ENCODE data around the gene ABCD1.
"Not testable (repeated sequence)": the region's sequence is repeated elsewhere in the genome, so short reads cannot be mapped to it uniquely, and the experiment has no call there.

ABCD1 gene
- 4.8 to 22.0 (median 9.1) reads per million in 3 experiments for total RNA-seq

DNA sequence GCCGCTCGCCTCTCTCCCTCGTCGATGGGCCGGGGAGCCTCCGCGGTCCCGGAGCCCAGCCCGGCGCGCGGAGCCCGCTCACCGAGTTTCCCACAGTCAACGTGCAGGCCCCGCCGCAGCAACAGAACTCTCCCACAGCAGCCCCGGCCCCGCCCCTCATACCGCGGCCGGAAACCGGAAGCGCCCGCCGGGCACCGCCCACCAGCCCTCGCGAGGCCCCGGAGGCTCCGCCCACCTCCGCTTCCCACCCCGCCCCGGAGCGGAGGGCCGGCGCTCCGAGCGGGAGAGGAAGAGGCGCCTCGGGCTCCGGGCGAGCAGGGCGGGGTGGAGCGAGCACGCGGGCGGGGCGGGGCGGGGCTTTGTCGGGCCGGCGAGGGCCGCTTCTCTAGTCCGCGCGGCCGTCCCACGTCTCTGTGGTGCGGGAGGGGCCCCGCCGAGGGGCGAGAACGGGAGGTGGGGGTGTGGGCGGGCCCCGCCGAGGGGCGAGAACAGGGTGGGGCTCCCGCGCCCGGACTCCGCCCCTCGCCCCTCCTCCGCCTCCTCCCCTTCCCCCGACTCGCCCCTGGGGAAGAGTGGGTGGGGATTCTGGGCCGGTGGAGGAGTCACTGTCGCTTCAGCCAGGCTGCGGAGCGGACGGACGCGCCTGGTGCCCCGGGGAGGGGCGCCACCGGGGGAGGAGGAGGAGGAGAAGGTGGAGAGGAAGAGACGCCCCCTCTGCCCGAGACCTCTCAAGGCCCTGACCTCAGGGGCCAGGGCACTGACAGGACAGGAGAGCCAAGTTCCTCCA is at the start of gene ABCD1, which contains the start of gene BCAP31:
TSS of gene ABCD1 (plus strand) at position 605 of the 787 bp plus-strand sequence. CDS start 411 bp downstream, outside the sequence.
TSS of gene BCAP31 (minus strand) at position 136 of the 787 bp plus-strand sequence. CDS start 1,143 bp downstream, outside the sequence.
- DNase-seq: peak; percentile 89

DNA sequence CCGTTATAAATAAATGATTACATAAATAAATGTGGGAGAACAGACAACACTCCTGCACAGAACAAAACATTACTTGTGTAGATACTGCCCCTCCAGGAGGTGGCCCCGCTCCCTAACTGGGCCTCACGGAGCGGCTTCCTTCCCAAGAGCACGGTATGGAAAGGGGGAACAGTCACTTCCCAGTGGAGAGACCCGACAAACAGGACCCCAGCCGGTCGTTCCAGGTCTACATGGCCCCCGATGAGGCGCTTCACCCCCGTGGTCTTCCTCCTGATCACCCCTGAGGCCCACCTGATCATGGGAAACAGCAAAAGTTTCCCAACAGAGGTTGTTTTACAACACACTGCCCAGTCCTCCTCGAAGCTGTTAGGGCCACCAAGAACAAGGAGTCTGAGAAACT is 43.5 kb upstream of the ABCD1 start:
- DNase-seq: no peak

DNA sequence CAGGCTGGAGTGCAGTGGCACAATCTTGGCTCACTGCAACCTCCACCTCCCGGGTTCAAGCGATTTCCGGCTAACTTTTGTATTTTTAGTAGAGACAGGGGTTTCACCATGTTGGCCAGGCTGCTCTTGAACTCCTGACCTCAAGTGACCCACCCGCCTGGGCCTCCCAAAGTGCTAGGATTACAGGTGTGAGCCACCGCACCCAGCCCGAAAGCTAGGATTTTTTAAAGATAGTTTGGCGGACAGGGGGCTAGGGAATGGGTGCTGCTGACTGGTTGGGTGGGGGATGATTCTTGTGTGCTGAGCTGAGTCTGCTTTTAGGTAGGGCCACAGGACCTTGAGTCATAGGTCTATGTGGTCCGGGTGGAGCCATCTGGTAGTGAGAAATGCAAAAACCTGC is 41.2 kb upstream of the ABCD1 start:
- DNase-seq: not testable (repeated sequence)

DNA sequence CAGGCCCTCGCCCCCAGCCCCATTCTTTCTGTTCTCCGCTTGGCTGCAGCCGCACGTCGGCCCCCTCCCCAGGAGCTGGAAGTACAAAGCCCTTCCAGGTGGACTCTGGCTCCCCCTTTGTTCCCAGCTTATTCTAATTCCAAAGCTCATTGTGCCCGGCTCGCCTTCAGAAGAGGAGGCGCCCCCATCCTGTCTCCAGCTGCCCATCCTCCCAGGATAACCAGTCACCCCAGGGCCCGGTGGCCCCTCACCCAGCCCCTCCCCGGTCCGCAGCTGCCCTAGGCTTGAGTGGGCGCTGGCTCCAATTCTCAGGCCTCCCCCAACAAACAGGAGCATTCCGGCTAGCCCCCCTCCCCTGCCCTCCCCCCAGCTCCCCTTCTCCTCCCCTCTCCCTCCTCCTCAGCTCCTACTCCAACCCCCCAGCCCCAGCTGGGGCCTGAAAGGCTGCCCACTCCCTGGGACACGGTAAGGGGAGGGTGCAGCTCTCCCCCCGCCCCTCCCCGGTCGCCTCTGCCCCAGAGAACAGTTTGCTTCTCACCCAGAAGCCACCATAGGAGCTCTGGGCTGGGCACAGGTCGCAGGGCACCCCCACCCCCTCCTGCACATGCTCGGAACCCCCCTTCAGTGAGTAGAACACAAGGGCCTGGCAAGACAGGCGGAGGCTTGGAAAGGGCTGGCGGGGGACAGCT is 40.0 kb upstream of the ABCD1 start:
- DNase-seq: no peak

DNA sequence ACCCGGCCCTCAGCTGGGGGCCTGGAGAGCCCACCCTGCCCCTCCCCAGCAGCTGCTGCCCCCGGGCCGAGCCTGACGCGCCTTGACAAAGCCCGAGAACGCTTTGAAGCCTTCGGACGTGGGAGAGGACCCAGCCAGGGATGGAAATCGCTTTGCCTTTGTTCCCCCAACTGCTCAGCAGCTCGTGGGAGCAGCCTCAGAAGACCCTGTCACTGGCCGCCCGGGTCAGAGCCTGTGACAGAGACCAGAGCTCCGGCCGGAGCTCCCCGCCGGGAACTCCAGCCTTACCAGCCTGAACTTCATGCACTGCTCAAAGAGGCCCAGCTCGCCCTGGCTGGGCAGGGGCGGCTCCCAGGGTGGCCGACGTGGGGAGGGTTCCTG is 39.5 kb upstream of the ABCD1 start:
- DNase-seq: no peak

DNA sequence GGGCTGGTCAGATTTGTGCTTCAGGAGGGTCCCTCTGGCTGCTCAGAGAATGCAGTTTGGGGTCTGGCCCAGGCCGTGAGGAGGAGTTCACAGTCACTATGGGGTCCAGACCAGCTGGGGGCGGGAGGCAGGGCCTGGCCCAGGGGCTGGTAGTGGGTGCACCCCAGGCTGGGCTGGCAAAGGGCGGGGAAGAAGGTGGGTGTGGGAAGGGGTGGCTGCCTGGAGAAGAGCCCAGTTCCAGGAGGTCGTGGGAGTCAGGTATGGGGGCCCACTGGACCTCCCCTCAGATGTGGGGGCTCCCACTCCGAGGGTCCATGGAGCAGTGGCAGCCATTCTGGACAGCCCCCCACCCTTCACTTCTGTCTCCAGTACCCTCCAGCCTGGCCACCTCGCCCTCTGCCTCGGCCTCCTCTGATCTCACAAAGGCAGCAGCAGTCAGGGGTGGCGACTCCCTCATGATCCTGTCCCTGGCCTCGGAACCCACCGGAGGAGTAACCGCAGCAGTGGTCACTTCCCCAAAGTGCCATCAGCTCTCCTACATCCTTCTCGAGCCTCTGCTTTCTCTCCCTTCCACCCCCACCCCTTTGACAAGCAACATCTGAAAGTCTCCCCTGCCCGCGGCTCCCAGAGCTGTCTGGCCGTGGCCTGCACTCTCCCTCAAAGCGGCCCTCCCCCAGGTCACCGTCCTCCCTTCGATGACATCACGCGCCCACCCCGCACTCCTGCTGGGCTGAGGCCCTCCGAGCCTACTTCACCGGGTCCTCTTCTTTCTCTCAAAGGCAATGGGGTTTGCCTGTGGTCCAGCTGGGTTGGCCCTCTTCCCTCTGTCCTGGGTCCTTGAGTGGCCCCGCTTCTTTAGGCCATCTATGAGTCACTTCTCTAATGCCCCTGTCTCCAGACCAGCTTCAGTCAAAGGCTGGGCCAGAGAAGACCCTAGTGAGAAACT is 38.6 kb upstream of the ABCD1 start:
- no peak for DNase-seq

DNA sequence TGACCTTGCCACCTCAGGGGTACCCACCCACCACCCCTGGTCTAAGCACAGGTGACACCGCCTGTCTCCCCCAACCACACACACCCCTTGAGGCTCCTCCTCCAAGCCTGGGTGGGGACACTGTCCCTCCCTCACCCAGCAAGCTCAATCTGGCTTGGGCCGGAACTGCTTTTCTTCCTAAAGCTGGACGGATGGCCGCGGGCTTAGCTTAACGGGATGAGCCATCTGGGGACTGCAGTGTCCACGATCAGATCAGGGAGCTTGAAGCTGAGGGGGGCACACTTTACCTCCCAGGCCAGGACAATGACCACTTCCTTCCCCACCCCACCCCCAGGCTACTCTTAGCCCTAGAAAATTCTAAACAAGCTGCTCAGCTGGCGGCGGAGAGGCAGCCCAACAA is 37.9 kb upstream of the ABCD1 start:
- DNase-seq: no peak

DNA sequence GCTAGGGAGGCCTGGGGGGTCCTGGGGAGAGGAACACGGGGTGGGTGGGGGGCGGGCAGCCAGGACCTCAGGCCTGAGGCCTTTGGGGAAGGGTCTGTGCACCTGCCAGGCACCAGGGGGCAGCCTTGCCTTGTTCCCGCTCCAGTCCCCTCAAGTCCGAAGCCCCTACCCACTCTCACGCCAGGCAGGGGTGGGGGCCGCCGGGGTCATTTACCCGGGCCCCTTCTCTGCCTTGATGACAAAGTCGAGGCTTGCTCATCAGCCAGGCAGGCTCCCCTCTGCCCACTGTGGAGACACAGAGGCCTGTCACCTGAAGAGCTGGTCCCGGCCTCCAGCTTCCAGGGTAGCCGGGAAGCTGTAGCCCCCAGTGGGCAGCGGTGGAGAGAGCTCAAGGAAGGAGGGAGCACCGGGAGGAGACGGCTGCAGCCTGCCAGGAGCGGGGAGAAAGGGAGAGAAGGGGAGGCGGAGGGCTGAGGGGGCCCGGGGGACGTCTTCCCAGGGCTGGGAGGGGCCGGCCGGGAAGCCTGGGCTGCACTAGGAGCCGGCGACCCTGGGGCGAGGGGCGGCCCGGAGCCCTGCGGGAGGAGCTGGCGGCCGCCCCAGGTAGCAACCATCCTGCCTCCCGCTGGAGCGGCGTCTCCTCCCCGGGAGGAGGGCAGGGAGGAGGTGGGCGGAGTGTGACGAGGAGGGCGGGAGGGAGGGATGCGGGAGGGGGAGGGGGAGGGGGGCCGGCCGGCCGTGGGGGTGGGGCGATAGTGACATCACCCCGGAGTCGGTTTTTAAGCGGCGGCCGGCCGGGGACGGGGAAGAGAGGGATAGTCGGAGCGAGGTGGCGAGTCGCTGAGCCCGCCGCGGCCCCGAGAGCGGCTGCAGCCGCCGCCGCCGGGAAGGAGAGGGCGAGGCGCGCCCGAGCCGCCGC is 37.3 kb upstream of the ABCD1 start, which contains the start of gene SLC6A8:
TSS of gene SLC6A8 (plus strand) at position 806 of the 919 bp plus-strand sequence. CDS start 649 bp downstream, outside the sequence.
- no peak for DNase-seq

DNA sequence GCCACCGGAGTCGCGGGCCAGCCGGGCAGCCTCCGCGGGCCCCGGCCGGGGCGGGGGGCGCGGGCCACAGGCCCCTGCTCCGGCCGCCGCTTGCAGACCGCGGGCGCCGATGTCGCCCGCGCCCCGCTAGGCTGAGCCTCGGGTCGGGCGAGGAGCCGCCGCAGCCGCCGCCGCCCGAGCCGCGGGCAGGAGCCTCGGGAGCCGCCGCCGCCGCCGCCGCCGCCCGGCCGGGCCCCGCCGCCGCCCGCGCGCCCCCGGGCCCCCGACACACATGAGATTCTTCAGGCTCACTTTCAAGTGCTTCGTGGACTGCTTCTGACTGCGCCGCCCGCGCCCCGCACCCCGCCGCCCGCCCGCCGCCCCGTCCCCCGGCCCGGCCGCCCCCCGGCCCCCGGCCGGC is 36.6 kb upstream of the ABCD1 start:
- no peak for DNase-seq

DNA sequence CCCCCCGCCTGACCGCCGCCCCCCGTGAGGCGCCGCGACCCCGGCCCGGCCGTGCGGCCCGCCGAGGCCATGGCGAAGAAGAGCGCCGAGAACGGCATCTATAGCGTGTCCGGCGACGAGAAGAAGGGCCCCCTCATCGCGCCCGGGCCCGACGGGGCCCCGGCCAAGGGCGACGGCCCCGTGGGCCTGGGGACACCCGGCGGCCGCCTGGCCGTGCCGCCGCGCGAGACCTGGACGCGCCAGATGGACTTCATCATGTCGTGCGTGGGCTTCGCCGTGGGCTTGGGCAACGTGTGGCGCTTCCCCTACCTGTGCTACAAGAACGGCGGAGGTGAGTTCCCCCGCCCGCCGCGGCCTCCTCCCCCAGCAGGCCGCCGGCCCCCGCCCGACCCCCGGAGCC is 36.1 kb upstream of the ABCD1 start:
- DNase-seq: no peak

DNA sequence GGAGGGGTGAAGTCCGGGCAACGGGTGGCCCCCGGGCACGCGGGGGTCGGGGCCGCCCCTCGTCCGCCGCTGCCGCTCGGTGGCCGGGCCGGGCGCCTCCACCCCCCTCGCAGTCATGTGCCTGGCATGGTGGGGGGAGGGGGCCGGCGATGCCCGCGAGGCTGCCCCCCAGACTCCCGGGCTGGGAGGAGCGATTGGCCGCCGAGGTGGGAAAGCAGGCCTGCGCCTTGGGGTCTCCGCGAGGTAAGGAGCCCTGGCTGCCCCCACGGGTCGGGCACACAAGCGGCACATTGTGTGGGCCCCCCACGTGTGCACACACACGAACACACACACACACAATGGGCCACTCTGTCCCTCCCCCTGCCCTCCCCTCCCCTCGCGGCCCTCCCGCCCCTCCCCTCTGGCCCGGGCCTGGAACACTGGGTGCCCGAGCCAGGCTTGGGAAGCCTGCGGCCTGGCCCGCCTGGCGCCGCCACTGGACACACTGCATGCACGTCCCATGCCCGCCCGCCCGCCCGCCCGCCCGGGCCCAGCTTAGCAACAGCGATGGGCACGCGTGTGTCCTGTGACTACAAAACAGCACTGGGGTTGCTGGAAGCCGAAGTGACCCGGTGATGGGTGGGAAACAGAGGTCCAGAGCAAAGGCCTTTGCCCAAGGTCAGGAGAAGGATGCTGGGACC is 35.6 kb upstream of the ABCD1 start:
- DNase-seq: no peak

DNA sequence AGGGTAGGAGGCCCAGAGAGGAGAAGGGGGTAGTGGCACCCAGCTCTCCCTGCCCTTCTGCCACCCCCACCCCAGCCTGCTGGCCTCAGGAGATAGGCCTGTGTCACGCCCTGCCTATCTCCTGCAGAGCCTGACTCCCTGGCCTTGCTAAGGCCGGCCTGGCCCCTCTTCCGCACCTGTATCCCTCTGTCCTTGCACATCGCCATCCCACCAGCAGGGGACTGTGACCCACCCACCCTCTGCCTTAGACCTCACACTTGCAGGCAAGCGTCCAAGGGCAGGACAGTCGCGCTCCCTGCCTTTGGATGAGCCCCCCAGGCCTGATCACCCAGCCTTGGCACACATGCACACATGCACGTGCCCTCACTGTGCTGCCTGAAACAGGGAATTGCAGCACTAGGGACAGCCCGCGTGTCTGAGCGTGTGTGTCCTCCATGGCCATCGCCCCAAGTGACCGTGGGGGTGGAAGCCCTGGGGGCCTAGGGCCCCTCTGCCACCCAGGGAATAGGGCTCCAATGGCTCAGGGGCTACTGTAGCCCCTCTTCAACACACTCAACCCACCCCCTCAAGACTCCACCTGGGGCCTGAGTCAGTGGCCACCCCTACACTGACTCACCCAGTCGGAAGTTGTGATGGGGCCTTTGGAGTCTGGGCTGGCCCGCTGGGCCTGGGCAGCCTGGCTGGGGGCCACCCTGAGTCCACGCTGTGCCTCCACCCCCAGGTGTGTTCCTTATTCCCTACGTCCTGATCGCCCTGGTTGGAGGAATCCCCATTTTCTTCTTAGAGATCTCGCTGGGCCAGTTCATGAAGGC is 34.8 kb upstream of the ABCD1 start:
- no peak for DNase-seq

DNA sequence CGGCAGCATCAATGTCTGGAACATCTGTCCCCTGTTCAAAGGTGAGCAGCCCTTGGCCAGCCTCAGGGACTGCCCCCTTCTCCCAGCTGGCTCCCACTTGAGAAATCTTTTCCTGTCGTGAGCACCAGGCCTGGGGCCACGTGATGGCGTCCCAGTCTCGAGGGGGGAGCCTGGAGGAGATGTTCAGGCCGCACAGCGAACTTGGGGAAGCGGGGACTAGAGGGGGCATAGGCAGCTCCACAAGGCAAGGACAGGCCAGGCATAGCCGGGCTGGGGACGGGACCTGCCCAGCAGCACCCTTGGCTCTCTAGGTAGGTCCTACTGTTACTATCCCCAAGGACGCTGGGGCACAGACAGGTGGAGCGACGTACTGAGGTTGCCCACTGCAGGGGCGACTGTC is 34.2 kb upstream of the ABCD1 start:
- DNase-seq: no peak

DNA sequence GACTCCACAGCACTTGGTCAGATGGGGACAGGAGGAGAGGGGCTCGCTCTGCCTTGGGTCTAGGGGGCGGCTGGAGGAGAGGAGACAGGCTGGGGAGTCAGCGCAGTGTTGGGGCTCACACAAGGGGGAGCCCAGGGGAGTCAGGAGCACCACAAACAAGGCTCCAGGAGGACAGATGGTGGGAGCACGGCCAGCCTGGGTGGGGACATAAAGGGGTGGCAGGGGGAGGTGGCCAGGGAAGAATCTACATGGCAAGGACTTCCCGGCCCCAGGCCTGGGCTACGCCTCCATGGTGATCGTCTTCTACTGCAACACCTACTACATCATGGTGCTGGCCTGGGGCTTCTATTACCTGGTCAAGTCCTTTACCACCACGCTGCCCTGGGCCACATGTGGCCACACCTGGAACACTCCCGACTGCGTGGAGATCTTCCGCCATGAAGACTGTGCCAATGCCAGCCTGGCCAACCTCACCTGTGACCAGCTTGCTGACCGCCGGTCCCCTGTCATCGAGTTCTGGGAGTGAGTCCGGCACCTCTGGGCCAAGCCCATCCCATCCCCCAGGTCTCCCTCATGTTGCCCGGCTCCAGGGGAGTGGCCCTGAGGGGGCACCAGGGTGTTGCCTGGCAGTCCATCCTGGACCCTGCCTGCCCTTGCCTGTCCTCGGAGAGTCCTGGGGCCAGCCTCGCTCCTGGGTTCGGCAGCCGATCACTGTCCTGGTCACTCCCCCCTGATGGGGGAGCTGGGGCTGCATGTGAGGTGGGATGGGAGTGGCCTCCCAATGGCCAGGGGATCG is 33.4 kb upstream of the ABCD1 start:
- DNase-seq: not testable (repeated sequence)

DNA sequence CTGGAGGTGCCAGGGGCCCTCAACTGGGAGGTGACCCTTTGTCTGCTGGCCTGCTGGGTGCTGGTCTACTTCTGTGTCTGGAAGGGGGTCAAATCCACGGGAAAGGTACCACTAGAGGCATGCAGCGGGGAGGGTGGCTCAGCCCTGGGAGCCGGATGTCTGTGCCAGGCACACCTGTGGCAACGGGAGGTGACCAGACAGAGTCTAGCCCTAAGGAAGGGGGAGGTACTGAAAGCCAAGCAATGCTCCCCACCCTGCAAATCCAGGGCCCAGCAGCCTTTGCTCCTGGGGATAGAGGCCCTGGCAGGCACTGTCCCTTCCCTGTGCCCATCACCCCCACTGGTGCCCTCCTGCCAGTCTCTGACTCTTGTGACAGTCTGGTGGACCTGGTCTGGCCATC is 32.7 kb upstream of the ABCD1 start:
- DNase-seq: no peak

DNA sequence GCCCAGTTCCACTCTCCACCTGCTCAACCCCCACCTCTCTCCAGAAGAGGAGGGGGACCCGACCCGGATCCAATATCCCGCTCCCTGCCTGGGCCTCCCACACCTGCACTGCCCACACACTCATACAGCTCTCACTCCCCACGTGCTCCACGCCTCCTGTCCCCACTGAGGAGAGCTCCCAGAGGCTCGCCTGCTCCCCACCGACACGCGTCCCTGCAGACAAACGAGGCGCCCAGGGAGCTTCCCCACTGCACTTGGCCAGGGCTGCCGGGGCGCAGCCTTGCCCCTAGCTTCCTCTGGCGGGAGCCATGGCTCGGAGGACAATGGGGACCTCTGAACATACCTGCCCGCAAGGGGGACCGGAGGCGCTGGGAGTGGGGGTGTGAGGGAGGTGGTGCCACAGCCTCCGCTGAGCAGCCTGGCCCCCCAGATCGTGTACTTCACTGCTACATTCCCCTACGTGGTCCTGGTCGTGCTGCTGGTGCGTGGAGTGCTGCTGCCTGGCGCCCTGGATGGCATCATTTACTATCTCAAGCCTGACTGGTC is 32.0 kb upstream of the ABCD1 start:
- DNase-seq: no peak

DNA sequence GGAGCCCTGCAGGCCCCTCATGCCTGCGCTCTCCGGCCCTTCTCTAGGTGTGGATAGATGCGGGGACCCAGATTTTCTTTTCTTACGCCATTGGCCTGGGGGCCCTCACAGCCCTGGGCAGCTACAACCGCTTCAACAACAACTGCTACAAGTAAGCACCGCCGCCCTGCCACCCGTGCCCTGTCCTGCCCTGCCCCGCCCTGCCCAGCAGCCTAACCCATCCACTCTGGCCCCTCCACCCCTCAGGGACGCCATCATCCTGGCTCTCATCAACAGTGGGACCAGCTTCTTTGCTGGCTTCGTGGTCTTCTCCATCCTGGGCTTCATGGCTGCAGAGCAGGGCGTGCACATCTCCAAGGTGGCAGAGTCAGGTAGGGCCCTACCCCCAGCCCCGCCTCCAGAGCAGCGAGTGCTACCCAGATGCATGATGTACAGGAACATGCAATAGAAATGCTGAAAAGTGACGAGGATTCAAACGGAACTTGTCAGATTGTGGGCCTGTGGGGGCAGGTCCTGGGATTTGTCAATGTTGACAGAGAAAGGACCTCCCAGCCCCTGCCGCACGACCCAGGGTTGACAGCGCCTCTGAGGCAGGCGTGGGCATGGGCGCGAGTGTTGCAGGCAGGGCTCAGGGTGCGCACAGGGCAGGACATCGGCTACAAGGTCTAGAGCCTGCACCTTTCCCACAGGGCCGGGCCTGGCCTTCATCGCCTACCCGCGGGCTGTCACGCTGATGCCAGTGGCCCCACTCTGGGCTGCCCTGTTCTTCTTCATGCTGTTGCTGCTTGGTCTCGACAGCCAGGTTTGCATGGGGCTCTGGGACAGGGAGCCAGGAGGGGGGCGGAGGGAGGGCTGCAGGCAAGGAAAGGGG is 31.2 kb upstream of the ABCD1 start:
- DNase-seq: no peak

DNA sequence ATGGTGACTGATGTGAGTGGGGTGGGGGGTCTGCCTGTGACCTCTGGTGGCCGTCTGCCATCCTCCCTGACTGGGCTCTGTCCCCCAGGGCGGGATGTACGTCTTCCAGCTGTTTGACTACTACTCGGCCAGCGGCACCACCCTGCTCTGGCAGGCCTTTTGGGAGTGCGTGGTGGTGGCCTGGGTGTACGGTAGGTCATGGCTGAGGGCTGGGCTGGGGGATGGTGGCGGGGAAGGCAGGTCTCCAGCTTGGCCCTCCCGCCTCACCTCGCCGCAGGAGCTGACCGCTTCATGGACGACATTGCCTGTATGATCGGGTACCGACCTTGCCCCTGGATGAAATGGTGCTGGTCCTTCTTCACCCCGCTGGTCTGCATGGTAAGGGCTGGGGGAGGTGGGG is 30.4 kb upstream of the ABCD1 start:
- DNase-seq: not testable (repeated sequence)

Measured in central memory CD4-positive, alpha-beta T cell (primary cell).